ENCODE measurements around the gene SLC6A9. TPM values are rescaled to one million over a fixed set of nuclear protein-coding genes. Genes with fewer than 3 reads are reported as not detected.

SLC6A9 gene
- total RNA-seq, 1 experiment from 2014 or later: 30.1 TPM

DNA sequence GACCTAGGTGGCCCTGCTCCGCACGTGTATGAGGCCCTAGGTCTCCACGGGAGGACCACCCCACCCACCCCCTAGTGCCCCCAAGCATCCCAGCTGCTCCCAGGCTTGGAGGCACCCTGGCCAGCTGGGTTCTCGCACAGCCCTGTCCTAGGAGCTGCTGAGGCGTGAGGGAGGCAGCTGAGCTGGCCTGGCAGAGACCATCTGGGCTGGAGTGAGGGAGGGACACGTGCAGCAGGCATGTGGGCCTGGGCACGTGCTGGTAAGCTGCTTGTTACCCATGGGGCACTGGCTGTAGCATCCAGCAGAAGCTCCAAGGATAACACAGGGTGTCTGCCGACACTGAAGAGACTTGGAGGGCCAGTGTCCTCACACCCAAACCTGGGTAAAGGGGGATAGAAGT is 10.1 kb downstream of the SLC6A9 start:
- Histone ChIP-seq H4K91ac (ENCODE audit: insufficient read length, low read depth, low read length) (no peak overlapping the region), H3K9me3 (ENCODE audit: control insufficient read depth, low read depth, low read length) (no peaks in the 10 kb centered on the region), H2AK5ac (ENCODE audit: insufficient read length, low read length) (no peak overlapping the region), H2BK20ac (ENCODE audit: low read depth, low read length, poor library complexity, severe bottlenecking) (no peak overlapping the region), H3K4me2 (ENCODE audit: insufficient read depth, insufficient read length, low read length) (no peak overlapping the region), H3K4ac (ENCODE audit: low read depth, low read length) (no peak overlapping the region), H3K4me1 (ENCODE audit: insufficient read depth, low read length) (no peaks in the 10 kb centered on the region), H3K14ac (ENCODE audit: insufficient read depth, low read length) (no peak overlapping the region), H3K27ac (ENCODE audit: insufficient read length, low read depth, low read length) (no peak overlapping the region), H4K8ac (replicated peaks; ENCODE audit: insufficient read length, low read depth, low read length) (no peak overlapping the region), H3K9ac (ENCODE audit: extremely low read depth, insufficient read length, low read length) (no peak overlapping the region), H2BK15ac (ENCODE audit: low read depth, low read length) (no peak overlapping the region), H3K23ac (ENCODE audit: insufficient read length, low read depth, low read length) (no peak overlapping the region), H3K18ac (ENCODE audit: insufficient read length, low read depth, low read length) (no peak overlapping the region), H3K27me3 (ENCODE audit: insufficient read depth, low read length) (no peaks in the 10 kb centered on the region), H3T11ph (ENCODE audit: low read length) (no peak overlapping the region), H2BK12ac (ENCODE audit: insufficient read length, low read depth, low read length) (no peak overlapping the region), H3K79me1 (ENCODE audit: insufficient read depth, low read depth, low read length, poor library complexity, severe bottlenecking) (no peaks in the 10 kb centered on the region), H4K5ac (ENCODE audit: insufficient read length, low read depth, low read length) (no peak overlapping the region), H3K56ac (ENCODE audit: insufficient read length, low read depth, low read length) (no peak overlapping the region), H2AFZ (ENCODE audit: low read length) (no peak overlapping the region), H3K79me2 (ENCODE audit: insufficient read depth, low read length) (no peaks in the 10 kb centered on the region), H3K23me2 (ENCODE audit: insufficient read length, low read depth, low read length, poor library complexity, severe bottlenecking) (no peaks in the 10 kb centered on the region), H2BK5ac (ENCODE audit: insufficient read length, low read length) (no peak overlapping the region), H4K20me1 (ENCODE audit: control insufficient read depth, insufficient read depth, insufficient read length) (no peaks in the 10 kb centered on the region), H2BK120ac (ENCODE audit: low read depth, low read length, poor library complexity, severe bottlenecking) (no peak overlapping the region)
- Mint-ChIP-seq H3K4me3 (no peak overlapping the region), H3K4me1 (peaks cover 17 to 20% of the 10 kb centered on the region in 2 experiments), H3K27me3 (ENCODE audit: low read depth) (no peaks in the 10 kb centered on the region), H3K36me3 (ENCODE audit: insufficient read depth in 1 of 3, low read depth in 3 of 3) (peaks cover 18 to 39% (median 18%) of the 10 kb centered on the region in 3 experiments), H3K9me3 (no peaks in the 10 kb centered on the region), H3K27ac (no peak overlapping the region)
- DNase-seq: no peak
- WGBS (ENCODE audit: extremely low coverage, insufficient read length, low lambda C conversion rate): no CpG with 5 or more reads among the region's 8 CpGs
- TF ChIP-seq, protein P1, sequence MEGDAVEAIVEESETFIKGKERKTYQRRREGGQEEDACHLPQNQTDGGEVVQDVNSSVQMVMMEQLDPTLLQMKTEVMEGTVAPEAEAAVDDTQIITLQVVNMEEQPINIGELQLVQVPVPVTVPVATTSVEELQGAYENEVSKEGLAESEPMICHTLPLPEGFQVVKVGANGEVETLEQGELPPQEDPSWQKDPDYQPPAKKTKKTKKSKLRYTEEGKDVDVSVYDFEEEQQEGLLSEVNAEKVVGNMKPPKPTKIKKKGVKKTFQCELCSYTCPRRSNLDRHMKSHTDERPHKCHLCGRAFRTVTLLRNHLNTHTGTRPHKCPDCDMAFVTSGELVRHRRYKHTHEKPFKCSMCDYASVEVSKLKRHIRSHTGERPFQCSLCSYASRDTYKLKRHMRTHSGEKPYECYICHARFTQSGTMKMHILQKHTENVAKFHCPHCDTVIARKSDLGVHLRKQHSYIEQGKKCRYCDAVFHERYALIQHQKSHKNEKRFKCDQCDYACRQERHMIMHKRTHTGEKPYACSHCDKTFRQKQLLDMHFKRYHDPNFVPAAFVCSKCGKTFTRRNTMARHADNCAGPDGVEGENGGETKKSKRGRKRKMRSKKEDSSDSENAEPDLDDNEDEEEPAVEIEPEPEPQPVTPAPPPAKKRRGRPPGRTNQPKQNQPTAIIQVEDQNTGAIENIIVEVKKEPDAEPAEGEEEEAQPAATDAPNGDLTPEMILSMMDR (conservative IDR thresholded peaks at IDR 0.05): no peak

All from H9 (cell line).